Hematopoietic multipotent progenitor cell treated with erythropoietin and hydrocortisone succinate and interleukin-3 and kit ligand, for 17 days (in vitro differentiated cells): ENCODE data around the gene TMEM245.

ENCODE experiments used
- DNase-seq: peaks from one replicate; pipeline ENCODE4 v3.0.0-alpha.2; 2015; ENCODE audit warnings: low spot score

The TMEM245 gene

DNA sequence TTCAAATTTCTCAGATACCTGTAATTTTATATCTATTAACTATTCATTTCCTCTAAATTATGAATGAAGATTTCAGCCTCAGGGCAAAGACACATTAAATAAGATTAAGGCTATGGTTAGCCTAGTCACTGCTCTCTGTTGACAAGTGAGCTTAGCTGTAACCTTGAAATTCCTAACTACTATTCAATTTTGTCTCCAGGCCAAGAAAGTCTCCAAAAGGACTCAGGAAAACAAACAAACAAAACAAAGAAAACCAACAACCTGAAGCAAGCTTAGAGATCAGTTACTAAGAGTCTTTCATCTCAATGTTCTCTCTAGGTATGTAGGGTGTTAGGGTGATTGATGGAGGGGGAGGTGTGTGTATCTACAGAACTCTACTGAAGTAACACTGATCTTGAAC, 96.9 kb downstream of the TMEM245 start:
- no peak for DNase-seq

DNA sequence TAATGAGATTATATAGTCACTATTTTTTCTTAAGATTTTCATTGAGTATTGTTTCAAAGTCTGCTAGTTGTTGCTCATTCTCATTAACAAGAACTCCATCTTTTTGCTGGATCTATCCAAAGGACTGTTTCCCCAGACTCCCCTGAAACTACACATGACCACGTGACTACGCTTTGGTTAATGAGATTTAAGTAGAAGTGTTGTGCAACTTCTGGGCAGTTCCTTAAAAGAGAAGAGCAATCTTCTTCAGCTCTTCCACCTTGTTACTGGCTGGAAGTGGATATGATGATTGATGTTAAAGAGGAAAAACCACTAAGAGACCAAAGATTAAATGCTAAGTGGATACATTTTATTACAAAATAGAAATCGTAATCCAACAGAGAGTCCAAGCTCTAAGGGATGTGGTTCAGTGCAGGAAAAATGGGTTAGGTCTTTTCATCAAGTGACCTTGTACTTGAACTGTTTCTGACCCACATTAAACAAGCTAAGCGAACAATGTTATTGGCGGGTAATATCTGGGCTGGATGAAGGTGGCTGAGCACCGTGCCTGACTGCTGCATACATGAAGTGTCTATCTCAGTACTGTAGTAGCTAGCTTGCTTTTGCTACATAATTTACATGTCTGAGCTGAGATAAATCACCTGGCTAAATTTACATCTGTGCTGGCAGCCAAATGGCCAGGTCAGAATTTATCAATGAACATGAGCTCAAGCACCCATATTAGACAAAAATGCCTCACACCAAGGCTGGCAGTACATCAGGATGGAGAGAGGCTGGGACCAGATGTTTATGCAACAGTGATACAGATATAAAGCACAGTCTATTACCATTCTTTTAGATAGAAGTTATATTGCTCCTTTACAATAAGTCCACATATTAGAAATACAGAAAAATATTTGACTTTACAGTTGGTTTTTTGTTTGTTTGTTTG, 98.9 kb downstream of the TMEM245 start:
- no peak for DNase-seq

DNA sequence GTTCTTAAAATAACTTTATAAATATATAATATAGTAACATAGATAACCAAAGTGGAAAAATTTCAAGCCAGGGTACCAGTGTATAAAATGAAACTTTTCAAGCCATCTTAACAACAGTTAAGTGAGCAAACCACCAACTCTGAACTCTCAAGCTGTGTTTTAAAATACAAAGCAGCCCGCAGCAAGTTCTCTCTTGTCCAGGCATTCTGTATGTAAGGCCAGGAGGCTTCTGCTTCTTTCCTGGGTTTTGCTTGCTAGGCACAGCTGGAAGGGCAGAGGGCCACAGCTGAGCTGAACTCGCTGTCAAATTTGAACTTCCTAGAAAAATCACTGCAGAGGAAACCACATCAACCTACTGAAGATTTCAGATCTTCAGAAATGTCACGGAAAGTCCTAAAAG, 99.6 kb downstream of the TMEM245 start:
- DNase-seq: no peak

DNA sequence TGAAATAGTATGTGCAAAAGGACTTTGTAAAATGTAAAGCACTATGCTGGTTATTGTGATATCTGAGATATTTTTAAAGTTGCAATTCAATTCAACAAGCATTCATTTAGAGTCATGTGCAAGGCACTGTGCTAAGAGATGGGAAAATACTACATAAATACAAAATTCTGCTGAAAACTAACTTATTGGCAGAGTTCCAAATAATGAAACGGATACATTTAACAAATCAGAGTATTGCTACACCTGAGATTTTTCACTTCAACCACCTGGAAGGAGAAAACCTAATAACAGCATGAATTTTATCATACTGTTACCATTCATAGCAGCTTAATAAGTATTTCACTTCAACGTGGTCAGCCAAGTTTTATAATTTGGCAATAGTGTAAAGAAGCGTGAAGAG, 100.3 kb downstream of the TMEM245 start:
- no peak for DNase-seq

DNA sequence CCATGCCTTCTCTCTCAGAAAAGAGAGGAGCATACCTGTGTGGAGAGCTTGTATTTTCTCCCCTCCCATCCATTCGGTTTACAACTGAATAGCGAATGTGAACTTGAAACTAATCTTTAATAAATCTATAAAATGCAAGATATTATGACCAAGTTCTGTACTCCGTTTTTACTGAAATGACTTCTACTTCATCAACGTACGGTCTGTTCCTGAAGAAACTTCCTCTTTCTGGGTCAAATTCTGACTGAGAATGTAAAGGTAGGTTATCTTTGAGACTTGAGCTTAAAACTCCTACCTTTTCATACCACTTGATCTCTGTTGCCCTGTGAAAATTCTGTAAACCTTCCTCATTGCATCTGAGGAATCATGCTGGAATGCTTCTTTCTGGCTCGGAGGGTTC, 102.3 kb downstream of the TMEM245 start:
- DNase-seq: no peak

DNA sequence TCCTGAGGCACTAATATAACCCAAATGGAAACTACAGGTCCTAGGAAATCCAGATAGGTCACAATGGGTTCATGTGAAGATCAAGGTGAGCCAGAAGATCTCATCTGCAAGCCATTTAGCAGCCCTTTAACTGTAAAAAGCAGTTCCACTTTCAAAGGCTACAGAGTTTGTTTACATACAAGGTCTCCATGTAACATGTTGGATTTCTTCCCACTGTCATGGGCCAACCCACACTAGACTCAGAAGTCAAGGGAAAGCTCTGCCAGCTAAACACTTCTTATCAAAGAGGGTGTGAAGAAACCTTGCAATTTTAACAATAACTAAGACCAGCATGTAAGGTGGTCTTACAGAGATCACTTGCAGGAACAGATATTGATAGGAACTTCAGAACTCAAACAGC, 102.7 kb downstream of the TMEM245 start:
- peak; percentile 28 for DNase-seq

DNA sequence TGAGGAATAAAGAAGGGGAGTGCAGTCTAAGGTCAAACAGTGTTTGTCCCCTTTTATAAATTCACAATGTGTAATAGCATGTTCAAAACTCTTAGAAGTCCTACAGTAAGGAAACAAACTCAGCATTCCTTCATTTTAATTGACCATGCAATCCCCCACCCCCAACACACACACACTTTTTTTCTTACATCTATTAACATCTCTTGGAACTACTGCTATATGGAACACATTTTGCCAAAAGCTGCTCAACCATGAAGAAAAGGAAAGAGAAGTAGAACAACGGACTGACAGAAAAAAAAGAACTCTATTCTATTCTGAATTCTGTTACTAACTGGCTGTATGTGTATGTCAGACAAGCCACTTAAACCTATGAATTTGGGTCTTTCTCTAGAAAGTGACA, 103.6 kb downstream of the TMEM245 start:
- DNase-seq: no peak

DNA sequence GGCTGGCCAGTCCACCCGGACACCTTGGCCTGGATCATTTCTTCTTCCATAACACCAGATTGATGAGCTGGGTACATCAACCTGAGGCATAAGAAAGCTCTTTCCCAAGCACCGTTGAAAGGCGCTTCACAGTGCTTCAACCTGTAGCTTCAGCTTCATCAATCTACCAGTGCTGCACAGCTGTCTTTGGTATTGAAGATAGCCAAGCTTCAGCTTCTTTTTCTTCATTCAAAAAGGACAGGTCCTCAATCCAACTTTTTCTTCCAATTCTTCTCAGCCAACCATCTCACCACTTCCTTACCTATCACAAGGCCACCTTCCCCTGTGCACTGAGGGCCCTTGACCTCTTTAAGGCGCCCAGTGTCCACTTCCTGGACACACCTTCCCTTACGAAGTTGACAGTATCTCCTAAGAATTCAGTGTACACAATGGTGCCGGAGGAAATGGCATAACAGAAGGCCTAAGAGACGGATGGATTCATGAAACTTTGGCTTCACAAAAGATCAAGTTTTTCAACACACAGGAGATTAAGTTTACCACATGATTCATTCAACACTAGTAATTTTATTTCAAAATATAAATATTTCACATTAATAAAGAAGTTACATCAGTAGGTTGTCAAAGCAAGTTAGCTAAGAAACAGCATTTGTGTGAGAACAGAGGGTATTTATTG, 105.0 kb downstream of the TMEM245 start:
- DNase-seq: no peak

DNA sequence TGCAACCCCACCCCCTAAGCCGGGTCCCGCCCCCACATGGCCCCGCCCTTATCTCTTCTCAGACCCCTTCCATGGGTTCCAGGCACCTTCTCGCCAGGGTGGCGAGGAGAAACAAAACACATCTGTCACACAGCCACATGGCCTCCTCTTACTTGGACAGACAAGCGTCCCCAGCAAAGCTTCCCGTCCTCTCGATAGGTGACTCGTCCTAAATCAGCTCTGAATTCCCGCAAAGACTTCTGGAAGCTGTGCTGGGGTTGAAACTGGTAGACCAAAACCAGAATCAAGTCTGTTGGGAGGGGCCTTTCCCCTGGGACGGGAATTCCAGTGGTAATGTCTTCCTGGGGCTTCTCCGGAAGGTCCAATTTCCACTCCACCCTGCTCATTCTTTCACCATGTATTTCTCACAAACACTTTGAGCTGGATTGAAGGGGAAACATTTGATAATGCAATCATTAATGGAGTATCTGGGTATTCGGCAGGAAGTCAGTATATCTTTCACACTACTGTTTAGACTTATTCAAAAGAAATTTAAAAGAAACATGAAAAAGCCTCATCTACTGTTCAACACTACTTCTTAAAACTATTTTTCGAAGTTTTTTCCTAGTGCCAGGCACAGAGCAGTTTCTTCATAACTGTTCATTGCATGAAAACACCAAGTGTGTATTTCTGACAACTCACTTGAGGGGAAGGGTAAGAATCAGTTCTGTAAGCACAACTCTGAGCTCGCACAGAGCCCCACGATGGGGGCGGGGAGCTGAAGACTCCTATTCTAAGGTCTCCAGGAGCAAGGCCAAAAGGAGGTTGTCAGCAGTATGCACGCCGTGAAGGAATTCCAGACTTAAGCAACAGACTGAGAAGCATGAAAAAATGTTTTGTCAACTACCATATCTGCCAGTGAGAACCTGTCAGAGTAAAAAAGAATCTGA, 105.8 kb downstream of the TMEM245 start:
- no peak for DNase-seq

DNA sequence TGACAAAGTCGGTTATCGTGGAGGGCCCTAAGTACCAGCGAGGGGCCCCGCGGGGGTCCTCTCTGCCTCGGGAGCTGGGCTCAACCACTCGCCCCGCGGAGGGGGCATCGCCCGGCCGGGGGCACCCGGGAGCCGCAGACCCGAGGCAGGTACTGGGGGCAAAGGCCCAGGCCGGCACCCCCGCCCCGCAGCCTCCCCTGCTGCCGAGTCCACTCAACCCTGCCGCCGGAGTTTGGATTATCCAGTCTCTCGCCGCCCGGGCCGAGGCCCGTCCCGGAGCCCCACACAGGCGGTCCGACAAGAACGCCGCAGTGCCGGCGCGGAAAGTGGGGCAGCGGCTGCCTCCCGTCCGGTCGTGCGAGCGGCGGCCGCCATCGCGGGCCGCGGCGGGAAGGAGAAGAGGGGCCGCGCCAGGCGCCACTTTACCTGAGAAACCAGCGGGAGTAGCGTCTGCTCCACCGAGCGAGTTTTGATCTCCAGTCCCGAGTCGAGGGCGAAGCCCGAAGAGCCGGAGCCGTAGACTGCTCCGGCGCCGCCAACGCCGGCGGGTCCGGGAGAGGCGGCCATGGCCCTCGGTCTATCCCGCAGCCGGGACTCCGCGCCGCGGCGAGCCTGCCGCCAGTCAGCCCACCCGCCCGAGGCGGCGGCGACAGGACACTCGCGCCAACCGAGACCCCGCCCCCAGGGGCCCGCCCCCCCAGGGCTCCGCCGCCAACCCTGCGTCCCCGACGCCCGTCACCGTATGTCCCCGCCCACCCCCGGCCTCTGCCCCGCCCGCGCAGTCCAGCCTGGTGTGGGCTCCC, 106.7 kb downstream of the TMEM245 start, which contains the start of gene CTNNAL1:
TSS of gene CTNNAL1 (minus strand) at position 624 of the 803 bp plus-strand sequence. CDS start at position 567, 57 bp downstream.
- peak; percentile 89 for DNase-seq

DNA sequence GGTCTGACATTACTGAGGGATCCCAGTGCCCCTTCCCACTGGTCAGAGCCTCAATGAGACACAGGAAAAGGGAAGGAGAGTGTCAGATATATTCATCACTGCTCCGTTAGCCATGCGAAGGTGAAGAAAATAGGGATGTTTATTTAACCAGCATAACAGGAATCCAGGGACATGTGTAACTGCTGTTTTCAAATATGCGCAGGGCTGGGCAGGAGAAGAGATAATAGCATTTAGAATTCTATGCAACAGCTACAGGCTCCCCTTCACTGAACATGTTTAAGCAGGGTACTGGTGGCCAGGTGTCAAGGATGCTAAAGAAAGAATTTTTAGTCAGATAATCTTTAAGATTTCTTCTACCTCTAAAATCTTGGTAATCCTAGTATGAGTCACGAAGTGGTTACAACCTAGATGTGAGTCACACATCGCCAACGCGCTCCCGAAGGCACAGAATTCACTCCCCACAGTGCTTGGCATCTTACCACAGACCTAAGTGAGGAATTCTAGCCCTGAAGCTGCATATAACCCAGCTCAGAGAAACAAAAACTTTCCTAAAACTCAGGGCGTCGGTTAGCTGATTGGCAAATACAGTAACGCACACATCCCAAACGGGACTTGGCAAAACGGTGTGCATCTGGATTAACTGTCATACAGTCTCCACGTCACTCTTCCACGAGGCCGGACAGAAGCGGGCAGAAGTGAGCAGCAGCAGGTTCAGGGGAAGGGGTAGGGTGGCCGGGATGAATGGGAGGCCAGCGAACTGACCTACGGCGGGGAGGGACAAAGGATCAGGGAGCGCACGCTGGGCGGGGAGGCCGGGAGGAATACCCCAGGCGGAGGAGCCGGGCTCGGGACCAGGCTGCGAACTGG, 107.5 kb downstream of the TMEM245 start:
- peak; percentile 89 for DNase-seq

DNA sequence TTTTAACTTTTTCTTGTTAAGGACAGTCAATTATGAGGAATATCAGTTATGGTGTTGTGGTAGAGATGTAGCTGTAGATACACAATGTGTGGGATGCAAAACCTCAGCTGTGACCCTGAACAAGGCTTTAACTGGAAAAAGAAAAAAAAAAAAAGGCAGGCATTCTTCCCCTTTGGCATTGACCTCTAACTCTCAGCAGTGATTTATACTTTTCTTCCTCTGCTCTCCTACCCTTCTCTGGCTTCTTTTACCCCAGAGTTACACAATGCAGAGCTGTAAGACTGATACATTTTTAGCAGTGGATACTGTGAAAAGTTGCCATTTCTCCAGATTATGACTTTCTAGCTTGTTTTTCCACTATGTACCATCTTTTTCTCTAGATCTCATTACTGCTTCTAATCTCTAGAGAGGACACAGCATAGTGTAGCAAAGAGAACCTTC, 108.5 kb downstream of the TMEM245 start:
- peak; percentile 60 for DNase-seq

DNA sequence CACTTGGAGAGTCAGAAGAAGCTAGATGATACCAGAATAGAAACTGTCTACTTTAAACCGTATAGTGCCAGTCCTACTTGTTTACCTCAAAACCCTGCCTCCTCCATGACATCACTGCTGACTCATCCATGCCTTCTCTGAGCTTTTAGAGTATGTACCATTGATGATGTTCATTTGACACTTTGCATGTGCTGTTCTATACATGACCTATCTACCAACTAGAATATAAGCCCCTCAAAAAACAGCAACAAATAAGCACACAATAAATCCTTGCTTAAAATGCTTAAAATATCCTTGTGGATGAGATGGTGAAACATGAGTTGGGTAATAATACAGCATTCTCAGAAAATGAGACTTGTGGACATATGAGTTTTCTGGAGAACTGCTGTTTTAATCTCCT, 109.0 kb downstream of the TMEM245 start:
- DNase-seq: peak; percentile 96

DNA sequence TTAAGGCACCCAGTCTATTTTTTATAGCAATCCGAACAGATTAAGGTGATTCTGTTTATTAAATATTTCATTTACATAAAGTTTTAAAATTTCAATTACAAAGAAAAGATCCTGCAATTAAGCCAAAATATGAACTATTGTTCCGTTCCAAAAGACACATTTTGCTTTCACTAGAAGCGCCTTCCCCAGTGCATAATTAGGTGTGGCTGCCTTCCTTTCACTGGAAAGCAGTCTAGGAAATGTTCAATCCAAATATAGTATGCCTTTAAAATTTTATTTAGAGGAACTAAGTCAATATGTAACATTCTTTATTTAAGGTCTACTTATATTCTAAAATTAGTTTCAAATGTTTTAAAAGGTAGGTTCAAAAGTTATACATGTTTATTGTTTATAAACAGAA, 114.1 kb downstream of the TMEM245 start:
- DNase-seq: no peak

DNA sequence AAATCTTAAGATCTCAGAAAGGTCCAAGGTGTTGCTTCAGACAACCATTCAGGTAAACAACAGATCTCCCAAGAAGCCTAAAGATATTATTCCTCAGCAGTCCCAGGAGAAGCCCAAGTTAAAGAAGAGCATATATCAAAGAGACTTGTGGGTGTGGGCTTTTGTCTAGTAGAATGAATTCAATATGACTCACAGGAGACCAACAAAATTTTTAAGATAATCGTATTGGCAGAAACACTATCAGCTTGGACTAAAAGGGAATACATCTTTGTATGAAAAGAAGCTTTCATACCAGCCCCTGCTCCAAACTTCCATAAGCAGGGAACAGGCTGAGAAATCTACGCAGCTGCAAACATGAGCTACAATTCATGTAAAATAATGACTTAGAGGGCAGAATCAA, 116.6 kb downstream of the TMEM245 start:
- no peak for DNase-seq

DNA sequence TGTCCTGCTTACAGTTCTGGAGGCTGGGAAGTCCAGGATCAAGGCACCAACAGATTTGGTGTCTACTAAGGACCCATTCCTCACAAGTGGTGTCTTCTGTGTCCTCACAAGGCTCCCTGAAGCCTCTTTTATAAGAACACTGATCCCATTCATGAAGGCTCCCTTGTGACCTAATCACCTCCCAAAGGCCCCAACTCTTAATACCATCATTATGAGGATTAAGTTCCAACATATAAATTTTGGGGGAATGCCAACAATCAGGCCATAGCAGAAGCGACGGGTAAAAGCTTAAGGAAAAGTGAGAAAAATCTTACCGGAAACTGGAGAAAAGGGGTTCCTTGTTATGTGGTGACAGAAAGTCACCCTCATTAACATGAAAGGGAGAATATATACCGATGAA, 117.6 kb downstream of the TMEM245 start:
- no peak for DNase-seq

DNA sequence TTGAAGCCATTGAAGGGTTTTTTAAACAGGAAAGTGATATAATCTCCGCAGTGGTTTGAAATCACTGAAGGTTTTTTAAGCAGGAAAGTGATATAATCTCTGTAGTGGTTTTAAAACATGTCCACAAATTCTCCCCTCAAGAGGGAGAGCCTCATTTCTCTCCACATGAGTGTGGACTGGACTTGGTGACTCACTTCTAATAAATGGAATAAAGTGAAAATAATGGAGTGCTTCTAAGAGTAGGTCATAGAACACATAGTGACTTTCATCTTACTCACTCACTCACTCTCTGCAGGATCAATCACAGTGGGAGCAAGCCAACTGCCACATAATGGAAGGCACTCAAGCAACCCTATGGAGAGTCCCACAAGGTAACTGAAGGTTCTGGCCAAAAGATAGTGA, 118.5 kb downstream of the TMEM245 start:
- no peak for DNase-seq

DNA sequence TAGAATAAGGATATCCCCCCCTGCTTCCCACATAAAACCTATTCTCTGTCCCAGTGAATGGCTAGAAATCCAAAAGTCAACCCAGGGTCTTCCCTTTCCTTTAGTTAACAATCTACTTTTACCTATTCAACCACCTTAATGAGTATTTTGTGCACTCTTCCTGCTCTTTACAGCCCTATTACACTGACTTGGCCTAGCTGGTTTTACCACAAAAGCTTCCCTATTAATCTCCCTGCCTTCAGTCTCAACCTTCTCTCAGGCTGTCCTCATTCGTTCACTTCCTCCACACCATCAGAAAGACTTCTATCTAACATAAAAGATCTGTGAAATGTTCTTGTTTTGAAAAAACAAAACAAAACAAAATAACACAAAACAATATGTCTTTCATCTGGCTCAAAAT, 122.6 kb downstream of the TMEM245 start:
- DNase-seq: no peak

DNA sequence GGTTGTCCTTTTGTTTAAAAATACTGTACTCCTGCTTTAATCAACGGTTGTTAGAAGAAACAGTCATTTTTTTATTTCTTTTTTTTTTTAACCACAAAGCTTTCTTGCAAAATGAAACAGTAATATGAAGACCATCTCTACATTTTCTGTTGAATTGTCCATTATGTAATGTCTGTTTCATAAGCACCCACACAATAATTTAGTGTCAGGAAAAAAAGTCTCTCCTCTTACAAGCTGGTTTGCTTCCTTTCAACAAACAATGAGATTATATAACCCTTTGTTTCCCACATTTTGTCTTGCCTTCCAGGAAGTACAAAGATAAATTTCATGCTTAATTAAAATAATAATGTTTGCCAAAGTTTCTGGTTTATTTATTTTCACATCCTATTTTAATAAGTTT, 123.1 kb downstream of the TMEM245 start:
- no peak for DNase-seq

DNA sequence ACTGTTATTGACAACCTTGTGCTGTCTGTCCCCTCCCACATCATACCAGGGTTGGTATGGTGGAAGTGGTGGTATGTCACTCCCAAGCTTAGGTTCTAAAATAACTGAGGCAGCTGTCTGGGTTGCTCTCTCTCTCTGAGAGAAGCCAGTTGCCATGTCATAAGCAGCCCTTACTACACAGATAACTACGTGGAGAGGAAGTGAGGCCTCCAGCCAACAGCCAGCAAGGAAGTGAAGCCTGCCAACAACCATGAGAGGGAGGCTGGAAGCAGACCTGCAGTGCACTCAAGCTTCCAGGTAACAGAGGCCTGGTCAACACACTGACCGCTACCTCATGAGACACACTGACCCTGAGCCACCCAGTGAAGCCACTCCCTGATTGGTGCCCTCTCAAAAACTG, 125.1 kb downstream of the TMEM245 start:
- DNase-seq: peak; percentile 54
